HG03039 (cell line): ENCODE measurements around the gene GLOD4.
"Not testable (repeated sequence)": the region's sequence is repeated elsewhere in the genome, so short reads cannot be mapped to it uniquely, and the experiment has no call there.

Experiments used
- ATAC-seq: cut with Tn5 transposase; IDR thresholded peaks from one replicate; pipeline ENCODE4 v1.9.1; 2021; ENCODE audit warnings: mild to moderate bottlenecking, moderate library complexity; ENCODE audit not compliant: unreplicated experiment

GLOD4 gene

GRCh38 chr17:802901-803881 is 21.1 kb upstream of the GLOD4 start:
- no peak for ATAC-seq

GRCh38 chr17:802481-802880 is 20.4 kb upstream of the GLOD4 start:
- no peak for ATAC-seq

- no peak for ATAC-seq
Measured at GRCh38 chr17:801660-802059, 19.6 kb upstream of the GLOD4 start.

GRCh38 chr17:800446-801242 is 18.6 kb upstream of the GLOD4 start:
- no peak for ATAC-seq

GRCh38 chr17:799261-799660 is 17.2 kb upstream of the GLOD4 start:
- no peak for ATAC-seq

GRCh38 chr17:798246-798645 is 16.2 kb upstream of the GLOD4 start:
- no peak for ATAC-seq

GRCh38 chr17:797236-797840 is 15.3 kb upstream of the GLOD4 start:
- no peak for ATAC-seq

GRCh38 chr17:796609-797008 is 14.5 kb upstream of the GLOD4 start:
- ATAC-seq, result no peak

GRCh38 chr17:795721-796120 is 13.6 kb upstream of the GLOD4 start:
- no peak for ATAC-seq

- no peak for ATAC-seq
Measured at GRCh38 chr17:795276-795675, 13.2 kb upstream of the GLOD4 start.

- no peak for ATAC-seq
Measured at GRCh38 chr17:794876-795275, 12.8 kb upstream of the GLOD4 start.

GRCh38 chr17:792277-792676 is 10.2 kb upstream of the GLOD4 start:
- no peak for ATAC-seq

- no peak for ATAC-seq
Measured at GRCh38 chr17:791829-792228, 9.7 kb upstream of the GLOD4 start.

- not testable (repeated sequence) for ATAC-seq
Measured at GRCh38 chr17:790874-791247, 8.8 kb upstream of the GLOD4 start.

GRCh38 chr17:789931-790873 is 8.1 kb upstream of the GLOD4 start:
- not testable (repeated sequence) for ATAC-seq

GRCh38 chr17:789160-789840 is 7.2 kb upstream of the GLOD4 start:
- no peak for ATAC-seq

GRCh38 chr17:788551-788950 is 6.5 kb upstream of the GLOD4 start:
- ATAC-seq, result no peak

GRCh38 chr17:787641-788221 is 5.7 kb upstream of the GLOD4 start:
- ATAC-seq, result no peak

- ATAC-seq, result not testable (repeated sequence)
Measured at GRCh38 chr17:785901-786300, 3.8 kb upstream of the GLOD4 start.
